A549 (cell line): Measurements from ENCODE around the gene ZFHX2. TPM values are rescaled to one million over a fixed set of nuclear protein-coding genes. Genes with fewer than 3 reads are reported as not detected.
A peak's percentile ranks its signal among the peaks of the same experiment; 100 is the strongest.
"Not testable (repeated sequence)": the region's sequence is repeated elsewhere in the genome, so short reads cannot be mapped to it uniquely, and the experiment has no call there.

ENCODE experiments used
- ATAC-seq, 2 experiments: fragments of 200-7000 bp in 1 of 2; fragments of >200 bp in 1 of 2; cut with Nextera tagmentation in 1 of 2; cut with Tn5 transposase in 1 of 2; 3 replicates each; pipeline versions ENCODE4 v1.8.0 to v1.9.1; 2018 to 2020; ENCODE audit warnings: mild to moderate bottlenecking in 1 of 2, moderate library complexity in 1 of 2
- CTCF ChIA-PET: fragments of 300-600 bp; sonication (Branson Sonifier 250); formaldehyde crosslinking; extraction: SDS; loops from one replicate; lab custom pipeline; 2021; ENCODE audit warnings: antibody characterized with exemption, inconsistent platforms; lab: Yijun Ruan, JAX
- POLR2A ChIA-PET: fragments of 350-600 bp; formaldehyde crosslinking; extraction: SDS; loops from one replicate; lab custom pipeline; 2021; ENCODE audit warnings: antibody characterized with exemption, inconsistent platforms; lab: Yijun Ruan, JAX
- DNase-seq, 2 experiments: peaks; one replicate each; pipeline versions ENCODE4 v3.0.0 to v3.0.0-alpha.2; 2011 to 2016; ENCODE audit warnings: low read depth in 1 of 2, low spot score in 1 of 2
- FAIRE-seq: peaks from 2 replicates; lab custom pipeline; 2011; peaks lifted over from hg19 to GRCh38; lab: Jason Lieb, UNC
- H3K27ac ChIP-seq, 2 experiments: fragments of >200 bp; sonication (Bioruptor Twin); formaldehyde crosslinking; 3 replicates each; pipeline ENCODE4 v1.5.1; 2016 to 2017
- H3K4me1 ChIP-seq: fragments of >200 bp; sonication (Bioruptor Twin); formaldehyde crosslinking; 3 replicates; pipeline ENCODE4 v1.6.1; 2016
- H3K4me2 ChIP-seq: fragments of >200 bp; sonication (Bioruptor Twin); formaldehyde crosslinking; 3 replicates; pipeline ENCODE4 v1.6.1; 2016
- H3K4me3 ChIP-seq: fragments of >200 bp; sonication (Bioruptor Twin); formaldehyde crosslinking; 3 replicates; pipeline ENCODE4 v1.5.1; 2016
- H3K9me3 ChIP-seq: fragments of >200 bp; sonication (Bioruptor Twin); formaldehyde crosslinking; 3 replicates; pipeline ENCODE4 v1.6.1; 2016
- EHF ChIP-seq: fragments of 250-450 bp; sonication (Bioruptor Pico); IDR thresholded peaks from 2 replicates; pipeline ENCODE4 v1.5.0; 2020; ENCODE audit warnings: mild to moderate bottlenecking
- EHMT2 ChIP-seq: fragments of 200-600 bp; sonication (generic); IDR thresholded peaks from 2 replicates; pipeline ENCODE4 v1.6.1; 2016; ENCODE audit warnings: antibody characterized with exemption, low read depth, mild to moderate bottlenecking, moderate library complexity
- ESRRA ChIP-seq: fragments of 150-350 bp; IDR thresholded peaks from 2 replicates; pipeline ENCODE4 v1.6.1; 2014; ENCODE audit warnings: mild to moderate bottlenecking, low read length, borderline replicate concordance
- FOSB ChIP-seq: fragments of 250-450 bp; sonication (Bioruptor Pico); IDR thresholded peaks from 2 replicates; pipeline ENCODE4 v1.5.0; 2020; ENCODE audit warnings: mild to moderate bottlenecking, moderate library complexity
- HOXB5 ChIP-seq: fragments of 250-450 bp; sonication (Bioruptor Pico); IDR thresholded peaks from 2 replicates; pipeline ENCODE4 v1.5.0; 2020; ENCODE audit warnings: mild to moderate bottlenecking, moderate library complexity
- JUN ChIP-seq, 2 experiments: fragments of >200 bp; sonication (Bioruptor Twin); formaldehyde crosslinking; IDR thresholded peaks; 2 replicates in 1 of 2; 3 replicates in 1 of 2; pipeline ENCODE4 v1.6.1; 2016 to 2017
- KDM1A ChIP-seq: fragments of 200-600 bp; sonication (generic); IDR thresholded peaks from 2 replicates; pipeline ENCODE4 v1.6.1; 2016; ENCODE audit warnings: low read depth, mild to moderate bottlenecking
- KDM5A ChIP-seq: fragments of 200-600 bp; sonication (generic); IDR thresholded peaks from 2 replicates; pipeline ENCODE4 v1.6.1; 2016; ENCODE audit warnings: antibody characterized with exemption, mild to moderate bottlenecking
- NPAS2 ChIP-seq: fragments of 250-450 bp; sonication (Bioruptor Pico); IDR thresholded peaks from 2 replicates; pipeline ENCODE4 v1.8.0; 2022; ENCODE audit warnings: mild to moderate bottlenecking, moderate library complexity, borderline replicate concordance
- POLR2A ChIP-seq: IDR thresholded peaks from 2 replicates; pipeline ENCODE4 v1.6.1; 2012; ENCODE audit warnings: mild to moderate bottlenecking, low read length
- POLR2AphosphoS2 ChIP-seq: conservative IDR thresholded peaks from 2 replicates; pipeline ENCODE4 v1.6.1; 2012; ENCODE audit warnings: low read length, improper control_type of control experiment, inconsistent platforms
- RFX5 ChIP-seq: fragments of 450-650 bp; IDR thresholded peaks from 2 replicates; pipeline ENCODE4 v1.7.1; 2014; ENCODE audit warnings: antibody characterized with exemption, mild to moderate bottlenecking, moderate library complexity
- SMC3 ChIP-seq: fragments of >200 bp; sonication (Bioruptor Twin); formaldehyde crosslinking; IDR thresholded peaks from 3 replicates; pipeline ENCODE4 v1.6.1; 2018; ENCODE audit warnings: inconsistent platforms
- TP53 ChIP-seq: fragments of 250-450 bp; sonication (Bioruptor Pico); IDR thresholded peaks from 2 replicates; pipeline ENCODE4 v1.5.0; 2021; ENCODE audit warnings: mild to moderate bottlenecking, moderate library complexity
- WGBS: methylation state at CpG from one replicate; pipeline ENCODE4 v1.1.6; 2017; ENCODE audit errors: missing lambda C conversion rate; 5-methylcytosine and 5-hydroxymethylcytosine counted together
- polyA plus RNA-seq, 4 experiments: library from polyadenylated mRNA; depleted of rRNA in 3 of 4; stranded (reverse); fragments of >200 nt; fragmentation: RNase III in 1 of 4; extraction: RNeasy Plus Mini Kit Qiagen cat#74134 plus additional on column Dnase treatment in 1 of 4; gene quantifications; 2 replicates in 3 of 4; 3 replicates in 1 of 4; pipeline ENCODE4 v1.2.3, GENCODE V29; 2011 to 2017
- TF ChIP-seq, protein P1 (sequence below): fragments of >200 bp; sonication (Bioruptor Twin); formaldehyde crosslinking; IDR thresholded peaks from 2 replicates; pipeline ENCODE4 v1.6.1; 2016
- TF ChIP-seq, protein P2 (sequence below): IDR thresholded peaks from 2 replicates; pipeline ENCODE4 v1.6.1; 2012; ENCODE audit warnings: low read depth, borderline replicate concordance

Gene ZFHX2
- polyA plus RNA-seq, 2 of the 4 experiments (the other 2 are of a cell fraction), result 0.34 to 1.1 TPM

DNA sequence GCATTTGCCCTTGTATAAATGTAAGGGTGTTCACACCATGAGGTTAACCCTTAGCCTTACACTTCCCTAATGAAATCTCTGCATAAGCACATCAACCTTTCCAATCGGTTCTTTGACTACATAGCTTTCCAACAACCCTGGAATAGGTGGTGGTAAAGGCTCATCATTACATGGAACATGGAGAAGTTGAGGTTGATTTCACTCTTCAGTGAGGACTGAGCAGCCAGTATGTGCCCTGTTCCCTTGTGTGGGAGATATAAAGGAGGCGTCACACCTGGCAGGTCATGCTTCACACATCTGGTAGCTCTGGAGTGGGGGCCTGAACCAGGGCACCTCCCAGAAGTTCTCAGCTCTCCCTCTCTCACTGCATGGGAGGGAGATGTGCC is 48.8 kb upstream of the ZFHX2 start:
- CTCF ChIA-PET, result interaction anchor here (1.3 kb wide), 1 partner anchor 11 kb away, joined by 4 read pairs; no protein-coding TSS in a partner anchor
- FAIRE-seq, result no peak

DNA sequence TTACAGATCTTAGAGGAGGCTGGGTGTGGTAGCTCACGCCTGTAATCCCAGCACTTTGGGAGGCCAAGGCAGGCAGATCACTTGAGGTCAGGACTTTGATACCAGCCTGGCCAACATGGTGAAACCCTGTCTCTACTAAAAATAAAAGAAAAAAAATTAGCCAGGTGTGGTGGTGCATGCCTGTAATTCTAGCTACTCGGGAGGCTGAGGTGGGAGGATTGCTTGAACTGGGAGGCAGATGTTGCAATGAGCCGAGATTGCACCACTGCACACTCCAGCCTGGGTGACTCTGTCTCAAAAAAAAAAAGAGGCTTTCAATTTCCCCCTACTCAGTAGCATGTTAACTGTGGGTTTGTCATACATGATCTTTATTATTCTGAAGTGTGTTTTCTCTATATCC is 42.6 kb upstream of the ZFHX2 start:
- H3K4me3 ChIP-seq, H3K9me3 ChIP-seq, FAIRE-seq, ATAC-seq, DNase-seq, H3K4me2 ChIP-seq, H3K27ac ChIP-seq, H3K4me1 ChIP-seq, POLR2A ChIA-PET: not testable (repeated sequence)
- WGBS, result 8% methylated on average over 3 of the region's 3 CpGs
- CTCF ChIA-PET, result interaction anchor here (1.1 to 2.0 kb wide), 2 partner anchors 317 to 360 kb away, joined by 3 to 6 read pairs; no protein-coding TSS in a partner anchor

More for the DNA sequence above, 48.8 kb upstream of the ZFHX2 start:
- no peak overlapping the region for H3K4me3 ChIP-seq
- H3K4me2 ChIP-seq, result no peak overlapping the region
- POLR2A ChIA-PET, result no interaction called here
- ATAC-seq (no peak), DNase-seq (no peak)
- H3K9me3 ChIP-seq, result no peaks in the 10 kb centered on the region
- no peak overlapping the region for H3K27ac ChIP-seq
- WGBS, result 42% methylated on average over 2 of the region's 2 CpGs
- TF ChIP-seq TP53 (CRISPR knock-in tag), result no peak
- TF ChIP-seq POLR2A, result no peak
- TF ChIP-seq KDM1A, result no peak
- H3K4me1 ChIP-seq, result no peaks in the 10 kb centered on the region

DNA sequence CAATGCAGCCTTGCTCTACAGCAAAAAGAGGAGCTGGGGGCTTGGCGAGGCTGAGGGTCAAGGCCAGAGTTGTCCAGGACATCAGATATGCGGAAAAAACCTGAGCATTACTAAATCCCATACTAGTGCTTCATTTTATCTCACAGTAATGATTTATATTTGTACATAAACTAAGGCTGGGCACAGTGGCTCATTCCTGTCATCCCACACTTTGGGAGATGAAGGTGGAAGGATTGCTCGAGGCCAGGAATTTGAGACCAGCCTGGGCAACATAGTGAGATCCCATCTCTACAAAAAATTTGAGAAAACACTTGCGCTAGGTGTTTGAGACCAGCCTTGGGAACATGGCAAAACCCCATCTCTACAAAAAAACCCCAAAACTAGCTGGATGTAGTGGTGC is 38.6 kb upstream of the ZFHX2 start:
- ChIA-PET CTCF (interaction anchor here (0.6 to 3.1 kb wide), 12 partner anchors 13 to 366 kb away, joined by 3 to 39 read pairs (median 5); no protein-coding TSS in a partner anchor), POLR2A (interaction anchor here (0.7 kb wide), 1 partner anchor 498 kb away, joined by 7 read pairs; no protein-coding TSS in a partner anchor)
- FAIRE-seq (no peak), DNase-seq (no peak), ATAC-seq (no peak)
- H3K4me2 ChIP-seq, result no peak overlapping the region
- TF ChIP-seq FOSB, result no peak
- no peak for TF ChIP-seq EHF (CRISPR knock-in tag)
- no peak for TF ChIP-seq RFX5
- TF ChIP-seq, protein P1, sequence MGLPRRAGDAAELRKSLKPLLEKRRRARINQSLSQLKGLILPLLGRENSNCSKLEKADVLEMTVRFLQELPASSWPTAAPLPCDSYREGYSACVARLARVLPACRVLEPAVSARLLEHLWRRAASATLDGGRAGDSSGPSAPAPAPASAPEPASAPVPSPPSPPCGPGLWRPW, result no peak
- no peak for TF ChIP-seq NPAS2 (CRISPR knock-in tag)
- no peak for TF ChIP-seq SMC3
- TF ChIP-seq, protein P2, sequence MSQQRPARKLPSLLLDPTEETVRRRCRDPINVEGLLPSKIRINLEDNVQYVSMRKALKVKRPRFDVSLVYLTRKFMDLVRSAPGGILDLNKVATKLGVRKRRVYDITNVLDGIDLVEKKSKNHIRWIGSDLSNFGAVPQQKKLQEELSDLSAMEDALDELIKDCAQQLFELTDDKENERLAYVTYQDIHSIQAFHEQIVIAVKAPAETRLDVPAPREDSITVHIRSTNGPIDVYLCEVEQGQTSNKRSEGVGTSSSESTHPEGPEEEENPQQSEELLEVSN, result no peak
- TF ChIP-seq JUN (IDR thresholded peaks at IDR 0.05), result no peak
- TF ChIP-seq KDM5A, result no peak
- no peaks in the 10 kb centered on the region for H3K9me3 ChIP-seq
- H3K4me1 ChIP-seq, result peaks cover 8% of the 10 kb centered on the region; the same call in 2 of the 3 replicates
- H3K4me3 ChIP-seq, result no peak overlapping the region
- H3K27ac ChIP-seq, result no peak overlapping the region
- WGBS, result 51% methylated on average over 4 of the region's 4 CpGs

DNA sequence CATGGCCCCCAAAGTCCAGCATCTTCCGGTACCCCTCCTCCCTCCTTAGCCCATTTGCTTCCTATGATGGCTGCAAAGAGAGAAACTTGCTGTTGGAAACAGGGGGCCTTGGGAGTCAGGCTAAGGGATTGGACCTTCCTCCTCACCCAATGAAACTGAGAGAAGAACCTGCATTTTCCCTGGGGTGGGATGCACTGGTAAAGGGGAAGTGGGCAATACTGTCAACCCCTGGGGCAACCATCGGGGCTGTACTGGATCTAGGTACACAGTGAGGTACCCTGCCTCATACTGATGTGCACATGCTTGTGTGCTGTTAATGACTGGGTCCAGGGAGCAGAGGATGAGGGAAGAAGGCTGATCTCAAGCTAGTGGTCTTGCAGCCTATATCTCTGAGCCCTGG is 38.0 kb upstream of the ZFHX2 start:
- Histone ChIP-seq H3K4me1 (peaks cover 8% of the 10 kb centered on the region; the same call in 2 of the 3 replicates), H3K4me3 (no peak overlapping the region), H3K9me3 (no peaks in the 10 kb centered on the region), H3K27ac (peak overlapping the region in 1 of 2 experiments; percentile 65; a peak in 2 of 6 replicates), H3K4me2 (no peak overlapping the region)
- peak in 1 of 2 experiments; percentile 10; a peak in 2 of 6 replicates for ATAC-seq
- TF ChIP-seq HOXB5, result no peak
- TF ChIP-seq POLR2AphosphoS2, result no peak
- TF ChIP-seq ESRRA, result no peak
- no peak for TF ChIP-seq FOSB
- no peak for TF ChIP-seq EHF (CRISPR knock-in tag)
- TF ChIP-seq EHMT2, result no peak
- WGBS, result 90% methylated on average over 2 of the region's 2 CpGs
- no peak for DNase-seq
- no peak for FAIRE-seq
- ChIA-PET CTCF (interaction anchor here (0.5 to 3.1 kb wide), 40 partner anchors 9 to 571 kb away, joined by 3 to 39 read pairs (median 4); partner anchors contain the start of genes DCAF11, IRF9, JPH4 and NRL), POLR2A (no interaction called here)
